Measurements from ENCODE around the gene TM9SF1.
A peak's percentile ranks its signal among the peaks of the same experiment; 100 is the strongest.

TM9SF1 gene

GRCh38 chr14:24150993-24151392, 44.2 kb downstream of the TM9SF1 start:
- DNase-seq (ENCODE audit: low read depth, low spot score) = no peak

- no peak for DNase-seq (ENCODE audit: low read depth, low spot score)
Measured at GRCh38 chr14:24150567-24150966, 44.7 kb downstream of the TM9SF1 start.

GRCh38 chr14:24150061-24150460, 45.2 kb downstream of the TM9SF1 start:
- no peak for DNase-seq (ENCODE audit: low read depth, low spot score)

GRCh38 chr14:24149302-24149969, 45.8 kb downstream of the TM9SF1 start:
- no peak for DNase-seq (ENCODE audit: low read depth, low spot score)

- no peak for DNase-seq (ENCODE audit: low read depth, low spot score)
Measured at GRCh38 chr14:24147761-24148428, 47.3 kb downstream of the TM9SF1 start.

- DNase-seq (ENCODE audit: low read depth, low spot score) = peak; percentile 93
Measured at GRCh38 chr14:24146978-24147760, 48.1 kb downstream of the TM9SF1 start, which contains the start of gene RNF31. Gene RNF31, plus strand, starts transcription at chr14:24147498. Its CDS starts 201 bp downstream, at chr14:24147699.

- peak; percentile 89 for DNase-seq (ENCODE audit: low read depth, low spot score)
Measured at GRCh38 chr14:24146453-24146977, 48.7 kb downstream of the TM9SF1 start, which contains the start of gene PSME2. Gene PSME2, minus strand, starts transcription at chr14:24146610. Its CDS starts 29 bp downstream, at chr14:24146581.

GRCh38 chr14:24145690-24146452, 49.4 kb downstream of the TM9SF1 start:
- DNase-seq (ENCODE audit: low read depth, low spot score) = no peak

- no peak for DNase-seq (ENCODE audit: low read depth, low spot score)
Measured at GRCh38 chr14:24145219-24145618, 50.0 kb downstream of the TM9SF1 start.

GRCh38 chr14:24144451-24144850, 50.8 kb downstream of the TM9SF1 start:
- DNase-seq (ENCODE audit: low read depth, low spot score) = no peak

GRCh38 chr14:24143511-24143910, 51.7 kb downstream of the TM9SF1 start:
- DNase-seq (ENCODE audit: low read depth, low spot score) = no peak

GRCh38 chr14:24141097-24141880, 54.0 kb downstream of the TM9SF1 start, which contains the start of gene EMC9:
Gene EMC9, minus strand, starts transcription at chr14:24141591. Its CDS starts 287 bp downstream, at chr14:24141304.
- DNase-seq (ENCODE audit: low read depth, low spot score) = peak; percentile 96

- no peak for DNase-seq (ENCODE audit: low read depth, low spot score)
Measured at GRCh38 chr14:24139272-24139934, 55.8 kb downstream of the TM9SF1 start.

All from brain pericyte (primary cell).